T-cell (primary cell): ENCODE results near the gene SEZ6. TPM values are rescaled to one million over a fixed set of nuclear protein-coding genes. Genes with fewer than 3 reads are reported as not detected.

Source experiments
- ATAC-seq, 4 experiments: fragments of 200-7000 bp in 3 of 4; fragments of 150-1000 bp in 1 of 4; cut with Tn5 transposase; replicated peaks in 1 of 4; 1 replicate in 3 of 4; 2 replicates in 1 of 4; pipeline ENCODE4 v1.10.0; 2021; ENCODE audit warnings: moderate library complexity in 3 of 4, mild to moderate bottlenecking in 2 of 4, moderate number of reproducible peaks in 1 of 4
- CTCF ChIA-PET, 2 donors: fragments of 300-600 bp; sonication (Branson Sonifier 250); formaldehyde crosslinking; loops; one replicate each; lab custom pipeline; 2022; ENCODE audit warnings: antibody characterized with exemption in 2 of 2; lab: Charles Lee
- POLR2A ChIA-PET, 2 donors: fragments of 300-600 bp; sonication (Branson Sonifier 250); formaldehyde crosslinking; loops; one replicate each; lab custom pipeline; 2022; ENCODE audit warnings: antibody characterized with exemption in 2 of 2; lab: Charles Lee
- DNase-seq, 35 experiments: peaks; one replicate each; pipeline versions ENCODE4 v3.0.0 to v3.0.0-alpha.2; 2013 to 2023
- H3K27ac ChIP-seq: one replicate; pipeline ENCODE4 v1.5.1; 2013; ENCODE audit warnings: low read length
- H3K27me3 ChIP-seq, 2 experiments: replicated peaks in 1 of 2; 1 replicate in 1 of 2; 2 replicates in 1 of 2; pipeline versions ENCODE4 v1.6.1 to v1.7.0; 2013; ENCODE audit warnings: low read length in 1 of 2, mixed read lengths in 1 of 2; ENCODE audit not compliant: control insufficient read depth in 2 of 2, insufficient read depth in 2 of 2; ENCODE audit errors: extremely low read depth in 1 of 2
- H3K36me3 ChIP-seq, 2 donors: 1 replicate in 1 of 2; 2 replicates in 1 of 2; pipeline versions ENCODE4 v1.6.1 to v1.7.0; 2013; ENCODE audit warnings: low read length in 1 of 2; ENCODE audit not compliant: control insufficient read depth in 2 of 2, insufficient read depth in 1 of 2; ENCODE audit errors: extremely low read depth in 1 of 2
- H3K4me1 ChIP-seq, 2 experiments: 1 replicate in 1 of 2; 2 replicates in 1 of 2; pipeline versions ENCODE4 v1.6.1 to v1.7.0; 2013; ENCODE audit warnings: low read length in 2 of 2, mixed read lengths in 1 of 2; ENCODE audit not compliant: insufficient read depth in 2 of 2, control insufficient read depth in 1 of 2; ENCODE audit errors: extremely low read depth in 1 of 2
- H3K4me3 ChIP-seq, 2 donors: 1 replicate in 1 of 2; 2 replicates in 1 of 2; pipeline versions ENCODE4 v1.5.1 to v1.7.0; 2013; ENCODE audit warnings: mild to moderate bottlenecking in 2 of 2, low read length in 1 of 2, moderate library complexity in 1 of 2; ENCODE audit not compliant: control insufficient read depth in 1 of 2; ENCODE audit errors: extremely low read depth in 1 of 2
- H3K9me3 ChIP-seq: 2 replicates; pipeline ENCODE4 v1.7.0; 2013
- H3K27ac Mint-ChIP-seq, 2 donors: one replicate each; pipeline ENCODE4 v1.8.0; 2020 to 2021; ENCODE audit warnings: mild to moderate bottlenecking in 2 of 2, mixed read lengths in 2 of 2
- H3K27me3 Mint-ChIP-seq, 2 donors: one replicate each; pipeline ENCODE4 v1.8.0; 2021 to 2022; ENCODE audit warnings: mixed read lengths in 2 of 2
- H3K36me3 Mint-ChIP-seq: one replicate; pipeline ENCODE4 v1.8.0; 2021; ENCODE audit warnings: mixed read lengths
- H3K4me1 Mint-ChIP-seq, 3 donors: one replicate each; pipeline ENCODE4 v1.8.0; 2020 to 2022; ENCODE audit warnings: mixed read lengths in 3 of 3, mild to moderate bottlenecking in 1 of 3
- H3K4me3 Mint-ChIP-seq, 3 donors: one replicate each; pipeline ENCODE4 v1.8.0; 2020 to 2022; ENCODE audit warnings: mild to moderate bottlenecking in 3 of 3, mixed read lengths in 3 of 3, moderate library complexity in 3 of 3
- H3K9me3 Mint-ChIP-seq, 3 donors: one replicate each; pipeline ENCODE4 v1.8.0; 2020 to 2022; ENCODE audit warnings: mixed read lengths in 3 of 3
- WGBS: methylation state at CpG from one replicate; pipeline ENCODE4 v1.1.5; 2013; ENCODE audit warnings: missing lambda C conversion rate; ENCODE audit not compliant: insufficient coverage; 5-methylcytosine and 5-hydroxymethylcytosine counted together
- total RNA-seq, 35 experiments: library from RNA in 6 of 35; stranded (reverse) in 6 of 35; fragments of 120-200 nt in 1 of 35; gene quantifications; one replicate each; pipeline versions ENCODE4 v1.2.1 to v1.2.4 and lab custom pipeline; 2013 to 2026

SEZ6 gene
- total RNA-seq, 5 donors from 2014 or later (not counting 1 experiment from before 2014, with no cell fraction given) = 0.49 to 1.6 TPM; not detected in 3

- no peaks in the 10 kb centered on the region for H3K36me3 Mint-ChIP-seq
- 65% methylated on average over 4 of the region's 6 CpGs for WGBS
- H3K4me1 ChIP-seq = no peaks in the 10 kb centered on the region
- H3K27ac ChIP-seq = no peak overlapping the region
- H3K27ac Mint-ChIP-seq = no peak overlapping the region
- DNase-seq = no peak
- H3K4me1 Mint-ChIP-seq = no peaks in the 10 kb centered on the region
- no peaks in the 10 kb centered on the region for H3K9me3 Mint-ChIP-seq
- no peak for ATAC-seq
- H3K4me3 Mint-ChIP-seq = no peak overlapping the region
- H3K9me3 ChIP-seq = no peaks in the 10 kb centered on the region
- no peaks in the 10 kb centered on the region for H3K36me3 ChIP-seq
- H3K4me3 ChIP-seq = no peak overlapping the region
- H3K27me3 Mint-ChIP-seq = peaks cover 0 to 3% of the 10 kb centered on the region in 2 donors
- POLR2A ChIA-PET = no interaction called here
- CTCF ChIA-PET = no interaction called here
- peaks cover 0 to 14% of the 10 kb centered on the region in 2 experiments for H3K27me3 ChIP-seq
Measured at GRCh38 chr17:28970879-28971278, 35.0 kb downstream of the SEZ6 start.

- POLR2A ChIA-PET = interaction anchor here in 1 of 2 donors (0.5 kb wide), 1 partner anchor 273 kb away, joined by 4 read pairs; no protein-coding TSS in a partner anchor
- ATAC-seq (no peak), DNase-seq (no peak)
- Mint-ChIP-seq H3K4me3 (no peak overlapping the region), H3K27me3 (peaks cover 0 to 6% of the 10 kb centered on the region in 2 donors), H3K4me1 (peaks cover 0 to 2% (median 0%) of the 10 kb centered on the region in 3 donors), H3K36me3 (no peaks in the 10 kb centered on the region), H3K27ac (no peak overlapping the region), H3K9me3 (no peaks in the 10 kb centered on the region)
- no peaks in the 10 kb centered on the region for H3K9me3 ChIP-seq
- peaks cover 0 to 4% of the 10 kb centered on the region in 2 experiments for H3K4me1 ChIP-seq
- H3K36me3 ChIP-seq = no peaks in the 10 kb centered on the region
- H3K4me3 ChIP-seq = no peak overlapping the region
- 100% methylated on average over 1 of the region's 12 CpGs for WGBS
- H3K27ac ChIP-seq = no peak overlapping the region
- CTCF ChIA-PET = interaction anchor here in 1 of 2 donors (0.9 kb wide), 1 partner anchor 146 kb away, joined by 3 read pairs; no protein-coding TSS in a partner anchor
- peaks cover 0 to 20% of the 10 kb centered on the region in 2 experiments for H3K27me3 ChIP-seq
Measured at GRCh38 chr17:28969706-28970393, 36.0 kb downstream of the SEZ6 start.

DNA sequence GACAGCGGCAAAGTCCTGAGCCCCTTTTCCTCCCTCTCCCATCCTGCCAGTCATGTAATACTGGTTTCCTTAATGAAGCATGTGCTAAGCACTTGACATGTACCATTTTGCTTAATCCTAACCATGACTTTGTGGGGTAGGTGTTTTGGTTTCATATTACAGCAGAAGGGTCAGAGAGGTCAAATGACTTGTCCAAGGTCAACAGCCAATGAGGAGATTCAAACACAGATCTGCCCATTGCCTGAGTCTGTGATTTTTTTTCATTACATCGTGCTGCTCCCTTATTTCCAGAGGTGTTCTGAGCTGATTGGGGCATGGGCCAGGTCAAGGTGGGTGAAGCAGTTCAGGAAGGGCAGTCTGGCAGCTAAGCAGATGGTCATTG is 36.9 kb downstream of the SEZ6 start:
- DNase-seq (no peak), ATAC-seq (no peak)
- ChIA-PET CTCF (no interaction called here), POLR2A (no interaction called here)
- peaks cover 0 to 4% of the 10 kb centered on the region in 2 experiments for H3K4me1 ChIP-seq
- H3K4me1 Mint-ChIP-seq = peaks cover 0 to 2% (median 0%) of the 10 kb centered on the region in 3 donors
- H3K27me3 ChIP-seq = peaks cover 0 to 26% of the 10 kb centered on the region in 2 experiments
- H3K9me3 ChIP-seq = no peaks in the 10 kb centered on the region
- no CpG with 5 or more reads among the region's 2 CpGs for WGBS
- no peaks in the 10 kb centered on the region for H3K36me3 ChIP-seq
- H3K27ac ChIP-seq = no peak overlapping the region
- H3K27ac Mint-ChIP-seq = no peak overlapping the region
- H3K4me3 ChIP-seq = no peak overlapping the region
- H3K36me3 Mint-ChIP-seq = no peaks in the 10 kb centered on the region
- peaks cover under 1 to 7% of the 10 kb centered on the region in 2 donors for H3K27me3 Mint-ChIP-seq
- no peaks in the 10 kb centered on the region for H3K9me3 Mint-ChIP-seq
- no peak overlapping the region for H3K4me3 Mint-ChIP-seq

DNA sequence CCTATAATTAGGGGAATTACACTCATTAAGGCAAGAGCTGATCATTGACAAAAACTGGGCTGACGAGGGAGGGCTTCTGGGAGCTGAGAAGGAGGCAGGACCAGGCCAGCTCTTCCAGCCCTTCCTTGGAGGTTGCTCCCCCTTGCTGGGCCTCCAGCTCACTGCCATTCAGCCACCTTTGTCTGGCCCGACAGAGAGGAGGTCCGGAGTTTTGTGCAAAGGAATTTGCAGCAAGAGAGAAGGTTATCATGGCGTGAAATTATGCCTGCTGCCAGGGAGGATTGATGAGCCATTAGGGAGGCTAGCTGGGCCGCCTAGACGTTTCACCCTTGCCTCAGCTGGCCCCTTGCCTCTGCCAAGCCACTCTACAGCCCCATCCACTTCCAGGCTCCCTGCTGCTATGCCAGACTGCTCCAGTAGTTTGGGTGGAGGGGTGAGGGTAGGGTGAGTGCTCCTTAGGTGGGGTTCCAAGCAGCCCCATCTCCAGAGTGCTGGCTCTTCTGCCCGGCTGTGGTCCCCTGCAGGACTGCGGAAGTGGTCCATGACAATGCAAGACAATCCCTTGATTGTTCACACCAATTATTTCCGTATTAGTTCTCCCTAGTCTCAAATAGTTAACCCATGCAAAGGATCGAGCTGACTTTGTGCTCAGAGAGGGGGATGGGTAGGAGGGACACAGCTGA is 37.5 kb downstream of the SEZ6 start:
- no peaks in the 10 kb centered on the region for H3K9me3 Mint-ChIP-seq
- Histone ChIP-seq H3K9me3 (no peaks in the 10 kb centered on the region), H3K27ac (no peak overlapping the region), H3K4me1 (peaks cover 0 to 4% of the 10 kb centered on the region in 2 experiments), H3K36me3 (no peaks in the 10 kb centered on the region), H3K27me3 (peaks cover 0 to 29% of the 10 kb centered on the region in 2 experiments), H3K4me3 (no peak overlapping the region)
- WGBS = 67% methylated on average over 1 of the region's 10 CpGs
- H3K4me1 Mint-ChIP-seq = peaks cover 0 to 2% (median 0%) of the 10 kb centered on the region in 3 donors
- CTCF ChIA-PET = interaction anchor here (0.6 to 1.2 kb wide), 4 partner anchors 51 to 149 kb away, joined by 3 read pairs; no protein-coding TSS in a partner anchor
- H3K4me3 Mint-ChIP-seq = no peak overlapping the region
- ATAC-seq (no peak), DNase-seq (no peak)
- H3K27ac Mint-ChIP-seq = no peak overlapping the region
- peaks cover 5 to 12% of the 10 kb centered on the region in 2 donors for H3K27me3 Mint-ChIP-seq
- POLR2A ChIA-PET = no interaction called here
- no peaks in the 10 kb centered on the region for H3K36me3 Mint-ChIP-seq

GRCh38 chr17:28967221-28968135 is 38.4 kb downstream of the SEZ6 start:
- Histone ChIP-seq H3K4me1 (peaks cover 0 to 4% of the 10 kb centered on the region in 2 experiments), H3K9me3 (no peaks in the 10 kb centered on the region), H3K36me3 (no peaks in the 10 kb centered on the region), H3K4me3 (no peak overlapping the region), H3K27ac (no peak overlapping the region), H3K27me3 (peaks cover 0 to 29% of the 10 kb centered on the region in 2 experiments)
- no peak for DNase-seq
- Mint-ChIP-seq H3K27me3 (peaks cover 10 to 16% of the 10 kb centered on the region in 2 donors), H3K4me1 (peaks cover 0 to 2% (median 0%) of the 10 kb centered on the region in 3 donors), H3K9me3 (no peaks in the 10 kb centered on the region), H3K4me3 (no peak overlapping the region), H3K27ac (peak overlapping the region in 1 of 2 donors; percentile 22), H3K36me3 (no peaks in the 10 kb centered on the region)
- ChIA-PET POLR2A (no interaction called here), CTCF (interaction anchor here (0.6 to 1.2 kb wide), 3 partner anchors 144 to 150 kb away, joined by 3 read pairs; no protein-coding TSS in a partner anchor)
- no peak for ATAC-seq
- 92% methylated on average over 2 of the region's 7 CpGs for WGBS
